Caco-2 (cell line): ENCODE data around the gene RIPOR2. TPM values are rescaled to one million over a fixed set of nuclear protein-coding genes. Genes with fewer than 3 reads are reported as not detected.

Source experiments
- BruUV-seq: library from RNA; stranded (reverse); fragments of 400-500 nt; replicated peaks from 2 replicates; lab custom pipeline; 2021; lab: Mats Ljungman, UMichigan
- CTCF ChIA-PET: fragments of 300-600 bp; sonication (Branson Sonifier 250); formaldehyde crosslinking; loops from one replicate; lab custom pipeline; 2022; ENCODE audit warnings: antibody characterized with exemption; lab: Charles Lee
- POLR2A ChIA-PET: fragments of 300-600 bp; sonication (Branson Sonifier 250); formaldehyde crosslinking; loops from one replicate; lab custom pipeline; 2022; ENCODE audit warnings: antibody characterized with exemption; lab: Charles Lee
- DNase-seq, 2 experiments: peaks; one replicate each; pipeline versions ENCODE4 v3.0.0 to v3.0.0-alpha.2; 2020 to 2022
- H3K27me3 ChIP-seq: replicated peaks from 2 replicates; pipeline ENCODE4 v1.6.0; 2011; ENCODE audit warnings: low read length; ENCODE audit not compliant: control insufficient read depth, insufficient read depth
- H3K36me3 ChIP-seq: 2 replicates; pipeline ENCODE4 v1.5.1; 2011; ENCODE audit warnings: low read length; ENCODE audit not compliant: control insufficient read depth, insufficient read depth
- H3K4me1 ChIP-seq: fragments of 250-450 bp; sonication (Bioruptor Pico); 2 replicates; pipeline ENCODE4 v1.5.1; 2020; ENCODE audit warnings: mild to moderate bottlenecking
- H3K4me3 ChIP-seq: 2 replicates; pipeline ENCODE4 v1.5.1; 2011; ENCODE audit warnings: low read depth, mild to moderate bottlenecking, control low read depth, low read length
- H3K9me3 ChIP-seq: fragments of 250-450 bp; sonication (Bioruptor Pico); 2 replicates; pipeline ENCODE4 v1.5.1; 2020; ENCODE audit warnings: mild to moderate bottlenecking, moderate library complexity
- H3K27ac Mint-ChIP-seq: one replicate; pipeline ENCODE4 v1.8.0; 2022; ENCODE audit warnings: mixed read lengths; ENCODE audit not compliant: unreplicated experiment
- H3K27me3 Mint-ChIP-seq: one replicate; pipeline ENCODE4 v1.8.0; 2022; ENCODE audit warnings: mixed read lengths; ENCODE audit not compliant: insufficient read depth, unreplicated experiment
- H3K36me3 Mint-ChIP-seq: one replicate; pipeline ENCODE4 v1.8.0; 2022; ENCODE audit warnings: mild to moderate bottlenecking, mixed read lengths; ENCODE audit not compliant: insufficient read depth, unreplicated experiment
- H3K4me1 Mint-ChIP-seq: one replicate; pipeline ENCODE4 v1.8.0; 2022; ENCODE audit warnings: low read depth, mixed read lengths; ENCODE audit not compliant: unreplicated experiment
- H3K4me3 Mint-ChIP-seq: one replicate; pipeline ENCODE4 v1.8.0; 2022; ENCODE audit warnings: mild to moderate bottlenecking, moderate library complexity, mixed read lengths; ENCODE audit not compliant: unreplicated experiment
- H3K9me3 Mint-ChIP-seq: one replicate; pipeline ENCODE4 v1.8.0; 2022; ENCODE audit warnings: mixed read lengths; ENCODE audit not compliant: unreplicated experiment
- CTCF ChIP-seq, 2 experiments: fragments of 200-600 bp in 1 of 2; IDR thresholded peaks; 1 replicate in 1 of 2; 2 replicates in 1 of 2; pipeline versions ENCODE4 v1.5.1 to v1.8.0; 2011 to 2022; ENCODE audit warnings: antibody characterized with exemption in 1 of 2, control low read depth in 1 of 2, inconsistent platforms in 1 of 2, low read depth in 1 of 2, low read length in 1 of 2, mild to moderate bottlenecking in 1 of 2, moderate library complexity in 1 of 2; ENCODE audit not compliant: insufficient read depth in 1 of 2, severe bottlenecking in 1 of 2, unreplicated experiment in 1 of 2
- intact Hi-C: fragments of 100-400 bp; cut with micrococcal nuclease; formaldehyde crosslinking; loops from one replicate; pipeline ENCODE4 v1.10.0; 2022; ENCODE audit not compliant: unreplicated experiment
- total RNA-seq: library from RNA; stranded (reverse); gene quantifications from 2 replicates; pipeline ENCODE4 v1.2.3, GENCODE V29; 2022

The RIPOR2 gene
- total RNA-seq, 1 experiment from 2014 or later, result 0.64 TPM

- TF ChIP-seq CTCF (IDR thresholded peaks at IDR 0.05; ENCODE audit: insufficient read depth in 1 of 2, low read depth in 1 of 2, low read length in 1 of 2, severe bottlenecking in 1 of 2, unreplicated experiment in 1 of 2), result no peak
- POLR2A ChIA-PET, result no interaction called here
- intact Hi-C loops, result no loop called here
- Histone ChIP-seq H3K9me3 (no peaks in the 10 kb centered on the region), H3K27me3 (no peaks in the 10 kb centered on the region), H3K36me3 (no peaks in the 10 kb centered on the region), H3K4me1 (no peaks in the 10 kb centered on the region; the same call in 1 of the 2 replicates), H3K4me3 (no peak overlapping the region)
- no peak overlapping the region for H3K27ac Mint-ChIP-seq
- H3K4me3 Mint-ChIP-seq, result no peak overlapping the region
- peaks cover 14% of the 10 kb centered on the region for H3K4me1 Mint-ChIP-seq
- no peak for DNase-seq
- BruUV-seq, result no TSS peak
- no peaks in the 10 kb centered on the region for H3K9me3 Mint-ChIP-seq
- no peaks in the 10 kb centered on the region for H3K36me3 Mint-ChIP-seq
- H3K27me3 Mint-ChIP-seq, result no peaks in the 10 kb centered on the region
- CTCF ChIA-PET, result no interaction called here
These were observed 172.2 kb downstream of the RIPOR2 start for GRCh38 chr6:24763578-24763977.

- Mint-ChIP-seq H3K4me1 (peaks cover 14% of the 10 kb centered on the region), H3K4me3 (no peak overlapping the region), H3K27ac (no peak overlapping the region), H3K9me3 (no peaks in the 10 kb centered on the region), H3K36me3 (no peaks in the 10 kb centered on the region), H3K27me3 (no peaks in the 10 kb centered on the region)
- Histone ChIP-seq H3K36me3 (no peaks in the 10 kb centered on the region), H3K4me1 (no peaks in the 10 kb centered on the region; the same call in 1 of the 2 replicates), H3K4me3 (no peak overlapping the region), H3K27me3 (no peaks in the 10 kb centered on the region), H3K9me3 (no peaks in the 10 kb centered on the region)
- no peak for TF ChIP-seq CTCF (IDR thresholded peaks at IDR 0.05; ENCODE audit: insufficient read depth in 1 of 2, low read depth in 1 of 2, low read length in 1 of 2, severe bottlenecking in 1 of 2, unreplicated experiment in 1 of 2)
- no peak for DNase-seq
- no TSS peak for BruUV-seq
- POLR2A ChIA-PET, result no interaction called here
- CTCF ChIA-PET, result no interaction called here
- intact Hi-C loops, result no loop called here
These were observed 173.9 kb downstream of the RIPOR2 start for GRCh38 chr6:24761851-24762250.

- intact Hi-C loops, result no loop called here
- TF ChIP-seq CTCF (IDR thresholded peaks at IDR 0.05; ENCODE audit: insufficient read depth in 1 of 2, low read depth in 1 of 2, low read length in 1 of 2, severe bottlenecking in 1 of 2, unreplicated experiment in 1 of 2), result no peak
- Mint-ChIP-seq H3K27me3 (no peaks in the 10 kb centered on the region), H3K27ac (no peak overlapping the region), H3K36me3 (no peaks in the 10 kb centered on the region), H3K4me3 (no peak overlapping the region), H3K9me3 (no peaks in the 10 kb centered on the region), H3K4me1 (peaks cover 14% of the 10 kb centered on the region)
- H3K9me3 ChIP-seq, result no peaks in the 10 kb centered on the region
- no peak overlapping the region for H3K4me3 ChIP-seq
- BruUV-seq, result no TSS peak
- no peaks in the 10 kb centered on the region for H3K27me3 ChIP-seq
- DNase-seq, result no peak
- ChIA-PET POLR2A (no interaction called here), CTCF (no interaction called here)
- H3K36me3 ChIP-seq, result no peaks in the 10 kb centered on the region
- no peaks in the 10 kb centered on the region; the same call in 1 of the 2 replicates for H3K4me1 ChIP-seq
These were observed 174.4 kb downstream of the RIPOR2 start for GRCh38 chr6:24761193-24761835.
